Measurements from ENCODE around the gene SMG5.
A peak's percentile ranks its signal among the peaks of the same experiment; 100 is the strongest.

Gene SMG5

DNA sequence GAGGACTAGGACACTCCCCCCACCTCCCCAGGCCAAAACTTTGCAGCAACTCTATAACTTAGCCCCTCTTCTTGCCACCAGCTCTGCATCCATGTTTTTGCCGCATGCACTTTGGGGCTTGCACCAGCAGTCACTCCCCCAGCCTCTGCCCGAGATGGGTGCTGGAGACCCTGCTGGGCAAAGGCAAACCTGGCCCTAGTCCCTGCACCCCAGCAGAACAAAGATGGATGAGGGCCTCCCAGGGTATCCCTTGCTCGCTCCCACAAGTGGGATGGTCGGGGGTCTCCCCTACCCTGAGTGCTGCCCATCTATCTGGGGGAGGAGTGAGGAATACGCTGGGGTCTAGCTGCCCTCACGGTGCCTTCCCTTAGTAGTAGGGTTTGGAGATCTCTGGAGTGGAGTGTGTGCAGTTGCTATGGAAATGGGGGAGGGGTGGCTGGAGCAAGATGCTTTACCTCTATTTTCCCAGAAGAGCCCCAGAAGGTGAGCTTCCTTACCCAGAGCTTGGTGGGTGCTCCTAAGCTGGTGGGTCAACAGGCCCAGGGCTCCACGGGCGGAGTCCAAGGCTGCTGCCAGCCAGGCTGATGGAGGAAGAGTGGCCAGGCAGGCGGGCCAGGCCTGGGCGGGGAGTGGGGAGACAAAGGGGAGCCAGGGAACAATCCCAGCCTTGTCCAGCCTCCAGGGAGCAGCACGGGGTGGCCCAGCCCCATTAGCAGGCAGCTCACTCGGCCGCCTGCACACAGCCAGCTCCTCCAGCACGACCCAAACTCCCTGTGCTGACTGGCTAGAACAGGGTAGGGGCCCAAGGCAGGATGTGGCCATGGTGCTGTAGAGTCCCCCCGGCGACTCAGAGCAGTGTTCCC is 34.9 kb downstream of the SMG5 start, which contains the start of gene PAQR6:
PAQR6 (minus strand) TSS at position 597 of the 863 bp plus-strand sequence. CDS start 1,325 bp downstream, outside the sequence.
- Histone ChIP-seq H3K36me3 (ENCODE audit: control insufficient read depth, insufficient read depth, low read length) (peaks cover 29% of the 10 kb centered on the region), H3K27me3 (ENCODE audit: control insufficient read depth, insufficient read depth, low read length) (peaks cover 21% of the 10 kb centered on the region), H3K9ac (ENCODE audit: low read length) (no peak within 1 kb of the TSS), H3K27ac (ENCODE audit: low read depth, low read length) (no peak within 1 kb of the TSS), H3K4me3 (ENCODE audit: low read length) (no peak within 1 kb of the TSS), H3K4me1 (ENCODE audit: control insufficient read depth, insufficient read depth, low read length) (peaks cover 3% of the 10 kb centered on the region)

DNA sequence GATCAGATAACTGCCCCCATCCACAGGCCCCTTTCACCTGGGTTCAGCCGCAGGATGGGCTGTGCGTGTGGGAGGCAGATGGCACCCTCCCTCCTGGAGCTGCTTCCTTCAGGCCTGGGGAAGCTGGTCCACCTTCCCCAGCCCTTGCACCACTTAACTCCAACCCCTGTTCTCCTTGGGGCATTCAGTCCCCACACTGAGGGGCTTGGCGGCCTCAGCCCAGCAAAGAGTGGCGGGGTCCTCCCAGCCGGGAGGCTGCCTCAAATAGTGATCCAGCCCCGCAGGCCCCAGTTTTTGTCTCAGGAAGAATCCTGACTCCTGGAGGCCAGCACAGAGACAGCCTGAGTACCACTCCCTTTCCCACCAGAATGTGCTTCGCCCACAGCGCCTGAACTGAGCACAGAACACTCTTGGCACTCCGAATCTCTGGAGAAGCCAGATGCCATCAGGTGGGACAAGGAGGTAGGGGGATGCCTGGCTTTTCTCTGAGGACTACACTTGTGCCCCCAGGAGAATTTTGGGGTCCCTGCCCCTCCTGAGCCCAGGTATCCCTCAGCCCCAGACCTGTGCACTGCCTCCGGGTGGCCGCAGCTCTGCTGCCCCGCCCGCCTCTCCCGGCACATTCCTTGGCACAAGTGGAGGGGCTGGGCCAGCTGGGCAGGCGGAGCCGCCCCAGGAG is 35.7 kb downstream of the SMG5 start:
- Histone ChIP-seq H3K4me3 (ENCODE audit: low read length) (no peak overlapping the region), H3K27me3 (ENCODE audit: control insufficient read depth, insufficient read depth, low read length) (peaks cover 21% of the 10 kb centered on the region), H3K36me3 (ENCODE audit: control insufficient read depth, insufficient read depth, low read length) (peaks cover 22% of the 10 kb centered on the region), H3K4me1 (ENCODE audit: control insufficient read depth, insufficient read depth, low read length) (peaks cover 3% of the 10 kb centered on the region), H3K27ac (ENCODE audit: low read depth, low read length) (no peak overlapping the region), H3K9ac (ENCODE audit: low read length) (no peak overlapping the region)

DNA sequence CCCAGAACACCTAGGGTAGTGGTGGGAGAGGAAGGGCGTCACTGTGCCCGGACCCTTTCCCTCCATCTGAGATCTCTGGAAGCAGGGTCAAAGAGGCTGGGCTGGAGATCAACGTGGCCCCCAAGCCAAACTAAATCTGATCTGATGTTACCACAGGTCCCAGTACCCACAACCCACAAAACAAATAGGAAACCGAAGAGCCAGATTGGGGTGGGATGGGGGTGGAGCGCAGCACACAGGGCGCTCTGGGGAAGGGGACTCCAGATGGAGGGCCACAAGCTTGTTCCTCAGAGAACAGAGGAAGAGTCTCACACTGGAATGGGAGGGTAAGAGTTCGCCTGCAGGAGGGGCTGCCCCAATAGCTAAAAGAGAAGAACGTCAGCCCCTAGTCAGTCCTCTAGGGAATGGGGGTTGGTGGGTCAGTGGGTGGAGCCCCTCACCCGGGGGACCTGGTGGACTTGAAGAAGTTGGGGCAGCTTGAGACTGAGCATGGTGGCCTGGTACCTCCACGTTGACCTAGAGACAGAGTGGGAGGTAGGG is 36.3 kb downstream of the SMG5 start:
- Histone ChIP-seq H3K36me3 (ENCODE audit: control insufficient read depth, insufficient read depth, low read length) (peaks cover 17% of the 10 kb centered on the region), H3K9ac (ENCODE audit: low read length) (no peak overlapping the region), H3K27ac (ENCODE audit: low read depth, low read length) (no peak overlapping the region), H3K4me1 (ENCODE audit: control insufficient read depth, insufficient read depth, low read length) (peaks cover 3% of the 10 kb centered on the region), H3K27me3 (ENCODE audit: control insufficient read depth, insufficient read depth, low read length) (peaks cover 21% of the 10 kb centered on the region), H3K4me3 (ENCODE audit: low read length) (peak overlapping the region; percentile 48)

DNA sequence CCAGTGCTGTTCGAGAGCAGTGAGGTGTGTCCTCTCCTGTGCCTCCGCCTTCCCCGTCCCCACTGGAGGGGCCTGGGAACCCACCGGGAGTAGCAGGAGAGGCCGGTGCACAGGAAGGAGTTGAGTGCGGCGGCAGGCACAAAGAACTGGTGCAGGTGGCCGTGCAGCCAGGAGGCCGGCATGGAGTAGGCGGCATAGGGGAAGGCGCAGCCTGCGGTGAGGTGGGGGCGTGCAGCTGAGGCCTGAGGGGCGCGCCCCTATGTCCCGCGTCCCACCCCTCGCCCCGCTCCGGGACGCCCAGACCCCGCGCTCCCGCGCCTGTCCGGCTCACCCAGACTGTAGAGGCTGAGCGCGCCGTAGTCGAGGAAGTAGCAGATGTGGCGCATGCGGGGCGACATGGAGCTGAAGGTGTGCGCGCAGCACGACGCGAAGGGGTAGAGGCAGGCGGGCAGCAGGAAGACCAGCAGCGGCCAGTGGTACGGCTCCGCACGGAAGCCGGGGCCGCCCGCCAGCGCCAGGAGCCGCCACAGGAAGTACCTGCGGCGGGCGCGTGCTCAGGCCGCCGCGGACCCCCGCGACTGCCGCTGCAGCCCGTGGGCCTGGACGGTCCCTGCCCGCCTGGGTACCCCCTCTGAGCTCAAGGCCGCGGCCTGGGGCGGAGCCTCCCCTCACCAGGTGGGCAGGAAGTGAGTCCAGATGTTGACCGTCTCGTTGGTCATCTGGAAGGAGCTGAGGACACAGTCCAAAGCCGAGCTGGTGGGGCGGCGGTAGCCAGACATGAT is 37.0 kb downstream of the SMG5 start:
- Histone ChIP-seq H3K27ac (ENCODE audit: low read depth, low read length) (no peak overlapping the region), H3K27me3 (ENCODE audit: control insufficient read depth, insufficient read depth, low read length) (peaks cover 21% of the 10 kb centered on the region), H3K4me3 (ENCODE audit: low read length) (peak overlapping the region; percentile 48), H3K4me1 (ENCODE audit: control insufficient read depth, insufficient read depth, low read length) (peaks cover 3% of the 10 kb centered on the region), H3K9ac (ENCODE audit: low read length) (no peak overlapping the region), H3K36me3 (ENCODE audit: control insufficient read depth, insufficient read depth, low read length) (peaks cover 11% of the 10 kb centered on the region)

DNA sequence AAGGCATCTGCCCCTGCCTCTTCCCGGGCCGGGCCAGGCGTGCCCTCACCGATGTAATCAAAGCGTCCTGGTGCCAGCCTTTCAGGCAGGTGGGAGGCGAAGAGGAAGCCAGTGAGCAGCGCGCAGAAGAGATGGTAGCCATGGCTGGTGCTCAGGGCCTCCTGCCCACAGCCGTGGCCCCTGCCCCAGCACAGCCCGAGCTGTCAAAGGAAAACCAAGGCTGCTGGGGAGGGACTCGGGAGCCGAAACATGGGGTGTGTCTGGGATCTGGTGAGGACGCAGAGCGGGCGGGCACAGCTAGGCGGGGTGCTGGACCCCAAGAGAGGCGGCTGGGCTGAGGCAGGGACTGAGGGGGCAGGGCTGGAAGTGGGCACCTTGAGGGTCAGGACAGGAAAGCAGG is 37.9 kb downstream of the SMG5 start:
- peaks cover 3% of the 10 kb centered on the region for H3K4me1 ChIP-seq (ENCODE audit: control insufficient read depth, insufficient read depth, low read length)
- H3K27ac ChIP-seq (ENCODE audit: low read depth, low read length), result no peak overlapping the region
- H3K4me3 ChIP-seq (ENCODE audit: low read length), result no peak overlapping the region
- H3K36me3 ChIP-seq (ENCODE audit: control insufficient read depth, insufficient read depth, low read length), result peaks cover 4% of the 10 kb centered on the region
- peaks cover 21% of the 10 kb centered on the region for H3K27me3 ChIP-seq (ENCODE audit: control insufficient read depth, insufficient read depth, low read length)
- no peak overlapping the region for H3K9ac ChIP-seq (ENCODE audit: low read length)

DNA sequence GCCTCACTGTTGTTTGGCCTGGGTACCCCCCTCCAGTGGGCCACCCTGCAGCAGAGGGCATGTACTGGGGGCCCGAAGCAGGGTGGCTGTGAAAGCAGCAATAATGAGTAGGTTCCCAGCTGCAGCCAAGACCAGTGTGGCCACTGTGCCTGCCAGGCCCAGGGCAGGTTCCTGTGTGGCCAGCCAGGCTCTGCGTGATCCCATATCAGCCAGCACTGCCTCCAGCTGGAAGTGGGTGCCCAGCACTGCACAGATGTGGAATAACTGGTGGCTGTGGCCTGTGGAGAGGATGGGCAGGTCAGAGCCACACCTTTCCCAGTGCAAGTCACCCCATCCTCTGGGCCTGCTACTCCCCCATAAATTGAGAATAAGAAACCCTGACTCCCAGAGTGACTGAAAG is 38.5 kb downstream of the SMG5 start:
- Histone ChIP-seq H3K27ac (ENCODE audit: low read depth, low read length) (no peak overlapping the region), H3K9ac (ENCODE audit: low read length) (no peak overlapping the region), H3K4me3 (ENCODE audit: low read length) (no peak overlapping the region), H3K4me1 (ENCODE audit: control insufficient read depth, insufficient read depth, low read length) (peaks cover 3% of the 10 kb centered on the region), H3K27me3 (ENCODE audit: control insufficient read depth, insufficient read depth, low read length) (peaks cover 21% of the 10 kb centered on the region), H3K36me3 (ENCODE audit: control insufficient read depth, insufficient read depth, low read length) (peaks cover 5% of the 10 kb centered on the region)

DNA sequence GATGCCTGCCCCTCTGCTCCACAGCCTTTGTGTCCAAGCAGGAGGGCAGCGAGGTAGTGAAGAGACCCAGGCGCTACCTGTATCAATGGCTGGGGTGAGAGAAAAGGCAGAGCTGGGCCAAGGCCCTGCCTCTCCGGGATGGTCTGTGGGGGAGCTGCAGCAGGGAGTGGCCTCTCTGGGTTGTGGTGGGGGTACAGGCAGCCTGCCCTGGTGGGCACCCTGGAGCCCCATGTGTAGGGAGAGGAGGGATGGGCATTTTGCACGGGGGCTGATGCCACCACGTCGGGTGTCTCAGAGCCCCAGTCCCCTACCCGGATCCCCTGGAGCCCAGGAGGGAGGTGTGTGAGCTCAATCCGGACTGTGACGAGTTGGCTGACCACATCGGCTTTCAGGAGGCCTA is 39.9 kb downstream of the SMG5 start:
- Histone ChIP-seq H3K4me1 (ENCODE audit: control insufficient read depth, insufficient read depth, low read length) (peaks cover 3% of the 10 kb centered on the region), H3K4me3 (ENCODE audit: low read length) (no peak overlapping the region), H3K27me3 (ENCODE audit: control insufficient read depth, insufficient read depth, low read length) (peaks cover 21% of the 10 kb centered on the region), H3K36me3 (ENCODE audit: control insufficient read depth, insufficient read depth, low read length) (peaks cover 5% of the 10 kb centered on the region), H3K9ac (ENCODE audit: low read length) (no peak overlapping the region), H3K27ac (ENCODE audit: low read depth, low read length) (no peak overlapping the region)

DNA sequence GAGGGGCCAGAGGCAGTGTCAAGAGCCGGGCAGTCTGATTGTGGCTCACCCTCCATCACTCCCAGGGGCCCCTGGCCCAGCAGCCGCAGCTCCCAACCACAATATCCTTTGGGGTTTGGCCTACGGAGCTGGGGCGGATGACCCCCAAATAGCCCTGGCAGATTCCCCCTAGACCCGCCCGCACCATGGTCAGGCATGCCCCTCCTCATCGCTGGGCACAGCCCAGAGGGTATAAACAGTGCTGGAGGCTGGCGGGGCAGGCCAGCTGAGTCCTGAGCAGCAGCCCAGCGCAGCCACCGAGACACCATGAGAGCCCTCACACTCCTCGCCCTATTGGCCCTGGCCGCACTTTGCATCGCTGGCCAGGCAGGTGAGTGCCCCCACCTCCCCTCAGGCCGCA is 40.7 kb downstream of the SMG5 start, which contains the start of gene BGLAP:
BGLAP (plus strand) TSS at position 259 of the 400 bp plus-strand sequence; CDS start at position 307, 48 bp downstream.
- Histone ChIP-seq H3K27ac (ENCODE audit: low read depth, low read length) (no peak within 1 kb of the TSS), H3K36me3 (ENCODE audit: control insufficient read depth, insufficient read depth, low read length) (peaks cover 5% of the 10 kb centered on the region), H3K4me3 (ENCODE audit: low read length) (no peak within 1 kb of the TSS), H3K4me1 (ENCODE audit: control insufficient read depth, insufficient read depth, low read length) (no peaks in the 10 kb centered on the region), H3K9ac (ENCODE audit: low read length) (no peak within 1 kb of the TSS), H3K27me3 (ENCODE audit: control insufficient read depth, insufficient read depth, low read length) (peaks cover 21% of the 10 kb centered on the region)

DNA sequence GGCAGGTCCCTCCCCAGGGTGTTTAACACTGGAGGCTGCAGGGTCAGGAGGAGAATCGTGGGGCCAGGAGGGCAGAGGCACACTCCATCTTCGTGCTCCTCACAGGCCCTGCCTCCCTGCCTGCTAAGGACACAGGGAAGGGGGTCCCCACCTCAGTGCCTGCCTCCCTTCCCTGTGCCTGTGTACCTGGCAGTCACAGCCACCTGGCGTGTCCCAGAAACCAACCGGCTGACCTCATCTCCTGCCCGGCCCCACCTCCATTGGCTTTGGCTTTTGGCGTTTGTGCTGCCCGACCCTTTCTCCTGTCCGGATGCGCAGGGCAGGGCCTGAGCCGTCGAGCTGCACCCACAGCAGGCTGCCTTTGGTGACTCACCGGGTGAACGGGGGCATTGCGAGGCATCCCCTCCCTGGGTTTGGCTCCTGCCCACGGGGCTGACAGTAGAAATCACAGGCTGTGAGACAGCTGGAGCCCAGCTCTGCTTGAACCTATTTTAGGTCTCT is 41.3 kb downstream of the SMG5 start:
- Histone ChIP-seq H3K36me3 (ENCODE audit: control insufficient read depth, insufficient read depth, low read length) (peaks cover 8% of the 10 kb centered on the region), H3K27ac (ENCODE audit: low read depth, low read length) (no peak overlapping the region)

DNA sequence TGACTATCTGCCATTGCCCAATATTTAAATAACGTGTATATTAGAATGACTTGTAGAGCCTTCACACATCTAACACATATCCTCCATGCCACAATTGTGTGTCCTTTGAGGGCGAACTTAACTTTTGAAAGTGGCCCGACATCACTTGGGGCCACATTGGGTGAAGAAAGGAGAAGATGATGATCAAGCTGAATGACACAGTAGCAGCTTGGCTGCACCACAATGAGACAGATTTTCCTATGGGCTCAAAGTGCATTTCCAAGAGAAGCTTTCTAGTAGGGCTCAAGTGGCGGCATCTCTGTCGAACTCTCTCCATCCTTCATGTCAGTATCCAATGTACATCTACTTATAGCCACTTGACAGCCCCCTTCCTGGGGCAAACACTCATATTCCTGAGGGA is 44.4 kb downstream of the SMG5 start:
- H3K4me1 ChIP-seq (ENCODE audit: control insufficient read depth, insufficient read depth, low read length), result no peaks in the 10 kb centered on the region
- H3K9ac ChIP-seq (ENCODE audit: low read length), result no peak overlapping the region
- H3K4me3 ChIP-seq (ENCODE audit: low read length), result no peak overlapping the region
- H3K27me3 ChIP-seq (ENCODE audit: control insufficient read depth, insufficient read depth, low read length), result no peaks in the 10 kb centered on the region
- no peak overlapping the region for H3K27ac ChIP-seq (ENCODE audit: low read depth, low read length)
- peaks cover 20% of the 10 kb centered on the region for H3K36me3 ChIP-seq (ENCODE audit: control insufficient read depth, insufficient read depth, low read length)

More for the DNA sequence above, 41.3 kb downstream of the SMG5 start:
- Histone ChIP-seq H3K9ac (ENCODE audit: low read length) (no peak overlapping the region), H3K27me3 (ENCODE audit: control insufficient read depth, insufficient read depth, low read length) (peaks cover 17% of the 10 kb centered on the region), H3K4me1 (ENCODE audit: control insufficient read depth, insufficient read depth, low read length) (no peaks in the 10 kb centered on the region), H3K4me3 (ENCODE audit: low read length) (no peak overlapping the region)

DNA sequence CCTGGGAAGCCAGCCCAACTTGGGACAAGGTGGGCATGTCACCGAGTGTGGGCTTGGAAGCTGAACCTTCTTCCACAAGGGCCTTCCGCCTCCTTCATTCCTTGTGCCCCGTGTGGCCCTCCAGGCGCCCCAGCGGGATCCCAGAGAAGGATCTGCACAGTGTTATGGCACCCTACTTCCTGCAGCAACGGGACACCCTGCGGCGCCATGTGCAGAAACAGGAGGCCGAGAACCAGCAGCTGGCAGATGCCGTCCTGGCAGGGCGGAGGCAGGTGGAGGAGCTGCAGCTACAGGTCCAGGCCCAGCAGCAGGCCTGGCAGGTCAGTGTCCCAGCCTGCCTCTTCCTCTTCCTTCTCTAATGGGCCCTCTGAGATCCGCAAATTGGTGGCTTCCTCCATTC is 46.5 kb downstream of the SMG5 start:
- H3K36me3 ChIP-seq (ENCODE audit: control insufficient read depth, insufficient read depth, low read length), result peaks cover 20% of the 10 kb centered on the region

More for the DNA sequence above, 46.5 kb downstream of the SMG5 start:
- no peak overlapping the region for H3K27ac ChIP-seq (ENCODE audit: low read depth, low read length)
- no peaks in the 10 kb centered on the region for H3K27me3 ChIP-seq (ENCODE audit: control insufficient read depth, insufficient read depth, low read length)
- no peak overlapping the region for H3K4me3 ChIP-seq (ENCODE audit: low read length)
- no peaks in the 10 kb centered on the region for H3K4me1 ChIP-seq (ENCODE audit: control insufficient read depth, insufficient read depth, low read length)
- H3K9ac ChIP-seq (ENCODE audit: low read length), result no peak overlapping the region
